Ectodermal cell (in vitro differentiated cells): ENCODE results near the gene OR51B2.

Experiments used
- H3K27ac ChIP-seq: 2 replicates; pipeline ENCODE4 v1.7.0; 2013; ENCODE audit warnings: mild to moderate bottlenecking, low read depth, low read length; ENCODE audit not compliant: insufficient read depth, poor library complexity, severe bottlenecking
- H3K27me3 ChIP-seq: 2 replicates; pipeline ENCODE4 v1.7.0; 2013; ENCODE audit warnings: mild to moderate bottlenecking, low read length; ENCODE audit not compliant: insufficient read depth, control insufficient read depth, poor library complexity, severe bottlenecking
- H3K36me3 ChIP-seq: one replicate; pipeline ENCODE4 v1.7.0; 2013; ENCODE audit warnings: low read length; ENCODE audit not compliant: control insufficient read depth, insufficient read depth
- H3K4me1 ChIP-seq: one replicate; pipeline ENCODE4 v1.7.0; 2013; ENCODE audit warnings: low read length; ENCODE audit not compliant: control insufficient read depth, insufficient read depth
- H3K4me3 ChIP-seq: 2 replicates; pipeline ENCODE4 v1.7.0; 2013; ENCODE audit warnings: low read depth, low read length, control low read depth; ENCODE audit not compliant: insufficient read depth
- H3K9me3 ChIP-seq: 2 replicates; pipeline ENCODE4 v1.7.0; 2013; ENCODE audit warnings: mild to moderate bottlenecking, low read length, moderate library complexity; ENCODE audit not compliant: control insufficient read depth
- WGBS, 2 experiments: methylation state at CpG; one replicate each; pipeline ENCODE4 v1.1.7; 2013; ENCODE audit warnings: missing lambda C conversion rate in 2 of 2; 5-methylcytosine and 5-hydroxymethylcytosine counted together

The OR51B2 gene

GRCh38 chr11:5293028-5293427 is 31.1 kb downstream of the OR51B2 start:
- no peak overlapping the region for H3K27ac ChIP-seq
- no peaks in the 10 kb centered on the region for H3K9me3 ChIP-seq
- H3K4me1 ChIP-seq: no peaks in the 10 kb centered on the region
- H3K4me3 ChIP-seq: no peak overlapping the region
- 93 to 96% methylated on average over 8 of the region's 8 CpGs for WGBS, 2 experiments
- no peaks in the 10 kb centered on the region for H3K36me3 ChIP-seq
- H3K27me3 ChIP-seq: no peaks in the 10 kb centered on the region

DNA sequence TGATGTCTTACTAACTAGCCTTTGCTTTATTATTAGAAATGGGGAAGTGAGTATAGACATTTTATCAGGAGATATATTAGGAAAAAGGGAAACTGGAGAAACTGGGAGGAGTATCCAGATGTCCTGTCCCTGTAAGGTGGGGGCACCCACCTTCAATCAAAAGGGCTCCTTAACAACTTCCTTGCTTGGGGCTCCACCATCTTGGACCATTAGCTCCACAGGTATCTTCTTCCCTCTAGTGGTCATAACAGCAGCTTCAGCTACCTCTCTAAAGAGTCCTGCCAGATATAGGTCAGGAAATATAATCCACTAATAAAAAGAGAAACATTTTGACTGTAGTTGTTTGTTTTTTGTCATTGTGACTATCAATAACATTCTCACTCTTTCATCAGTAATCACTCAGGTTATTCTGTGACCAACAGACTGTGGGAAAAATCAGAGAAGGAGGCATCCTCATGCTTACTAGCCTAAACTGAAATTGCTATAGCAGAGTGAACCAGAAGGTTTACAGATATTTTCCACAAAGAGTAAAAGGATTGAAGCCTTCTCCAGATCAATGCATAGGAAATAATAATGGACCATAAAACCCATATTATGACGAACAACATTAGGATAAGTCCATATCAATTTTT is 32.8 kb downstream of the OR51B2 start:
- Histone ChIP-seq H3K4me3 (no peak overlapping the region), H3K4me1 (no peaks in the 10 kb centered on the region), H3K36me3 (no peaks in the 10 kb centered on the region), H3K9me3 (no peaks in the 10 kb centered on the region), H3K27ac (no peak overlapping the region), H3K27me3 (no peaks in the 10 kb centered on the region)
- 100% methylated on average over 1 of the region's 1 CpG; no CpG with 5 or more reads in 1 of the 2 experiments for WGBS, 2 experiments

GRCh38 chr11:5290106-5290505 is 34.0 kb downstream of the OR51B2 start:
- Histone ChIP-seq H3K4me3 (no peak overlapping the region), H3K4me1 (no peaks in the 10 kb centered on the region), H3K27me3 (no peaks in the 10 kb centered on the region), H3K27ac (no peak overlapping the region), H3K9me3 (no peaks in the 10 kb centered on the region), H3K36me3 (no peaks in the 10 kb centered on the region)
- 100% methylated on average over 1 of the region's 1 CpG; no CpG with 5 or more reads in 1 of the 2 experiments for WGBS, 2 experiments

DNA sequence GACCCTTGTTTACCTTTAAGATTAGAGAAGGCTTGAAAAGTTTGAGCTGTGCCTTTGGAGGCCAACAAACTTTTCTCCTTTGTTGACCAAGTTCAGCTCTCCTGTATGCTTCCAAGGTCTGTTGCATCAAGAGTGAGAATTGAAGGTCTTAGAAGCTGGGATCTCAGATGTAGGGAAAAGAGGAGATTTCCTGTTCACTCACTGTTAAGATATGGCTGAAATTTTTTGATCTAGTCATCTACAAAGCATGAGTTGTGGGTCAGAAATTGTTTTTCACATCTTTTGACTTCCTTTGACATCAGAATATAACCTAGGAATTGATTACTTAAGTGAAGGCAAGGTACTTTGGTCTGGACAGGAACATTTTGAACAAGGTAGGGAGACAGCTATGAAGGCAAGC is 34.4 kb downstream of the OR51B2 start:
- H3K4me1 ChIP-seq: no peaks in the 10 kb centered on the region
- H3K9me3 ChIP-seq: no peaks in the 10 kb centered on the region
- H3K4me3 ChIP-seq: no peak overlapping the region
- H3K27me3 ChIP-seq: no peaks in the 10 kb centered on the region
- no peaks in the 10 kb centered on the region for H3K36me3 ChIP-seq
- H3K27ac ChIP-seq: no peak overlapping the region

- 94 to 95% methylated on average over 6 of the region's 6 CpGs for WGBS, 2 experiments
- Histone ChIP-seq H3K4me3 (no peak overlapping the region), H3K27me3 (no peaks in the 10 kb centered on the region), H3K36me3 (no peaks in the 10 kb centered on the region), H3K4me1 (no peaks in the 10 kb centered on the region), H3K9me3 (no peaks in the 10 kb centered on the region), H3K27ac (no peak overlapping the region)
Observed at GRCh38 chr11:5288906-5289550, 35.1 kb downstream of the OR51B2 start.

DNA sequence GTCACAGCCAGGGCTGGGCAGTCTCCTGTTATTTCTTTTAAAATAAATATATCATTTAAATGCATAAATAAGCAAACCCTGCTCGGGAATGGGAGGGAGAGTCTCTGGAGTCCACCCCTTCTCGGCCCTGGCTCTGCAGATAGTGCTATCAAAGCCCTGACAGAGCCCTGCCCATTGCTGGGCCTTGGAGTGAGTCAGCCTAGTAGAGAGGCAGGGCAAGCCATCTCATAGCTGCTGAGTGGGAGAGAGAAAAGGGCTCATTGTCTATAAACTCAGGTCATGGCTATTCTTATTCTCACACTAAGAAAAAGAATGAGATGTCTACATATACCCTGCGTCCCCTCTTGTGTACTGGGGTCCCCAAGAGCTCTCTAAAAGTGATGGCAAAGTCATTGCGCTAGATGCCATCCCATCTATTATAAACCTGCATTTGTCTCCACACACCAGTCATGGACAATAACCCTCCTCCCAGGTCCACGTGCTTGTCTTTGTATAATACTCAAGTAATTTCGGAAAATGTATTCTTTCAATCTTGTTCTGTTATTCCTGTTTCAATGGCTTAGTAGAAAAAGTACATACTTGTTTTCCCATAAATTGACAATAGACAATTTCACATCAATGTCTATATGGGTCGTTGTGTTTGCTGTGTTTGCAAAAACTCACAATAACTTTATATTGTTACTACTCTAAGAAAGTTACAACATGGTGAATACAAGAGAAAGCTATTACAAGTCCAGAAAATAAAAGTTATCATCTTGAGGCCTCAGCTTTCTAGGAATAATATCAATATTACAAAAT is 35.8 kb downstream of the OR51B2 start:
- H3K4me1 ChIP-seq: no peaks in the 10 kb centered on the region
- no peaks in the 10 kb centered on the region for H3K27me3 ChIP-seq
- WGBS, 2 experiments: 86 to 88% methylated on average over 6 to 7 of the region's 7 CpGs
- H3K36me3 ChIP-seq: no peaks in the 10 kb centered on the region
- H3K4me3 ChIP-seq: no peak overlapping the region
- H3K27ac ChIP-seq: no peak overlapping the region
- H3K9me3 ChIP-seq: no peaks in the 10 kb centered on the region

DNA sequence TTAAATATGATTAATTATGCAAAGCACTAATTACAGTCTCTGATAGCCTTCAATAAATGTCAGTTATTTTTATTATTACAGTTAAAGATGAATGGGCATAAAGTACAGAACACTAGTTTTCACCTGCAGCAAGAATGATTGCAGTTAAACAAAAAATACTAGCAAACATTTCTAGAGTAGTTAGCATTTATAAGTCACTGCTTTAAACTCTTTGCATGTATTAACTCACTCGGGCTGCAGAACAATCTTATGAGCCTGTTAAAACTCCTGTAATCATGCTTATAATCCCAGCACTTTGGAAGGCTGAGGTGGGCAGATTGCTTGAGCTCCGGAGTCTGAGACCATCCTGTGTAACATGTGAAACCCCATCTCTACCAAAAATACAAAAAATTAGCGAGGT is 37.2 kb downstream of the OR51B2 start:
- Histone ChIP-seq H3K36me3 (no peaks in the 10 kb centered on the region), H3K27me3 (no peaks in the 10 kb centered on the region), H3K27ac (no peak overlapping the region), H3K4me1 (no peaks in the 10 kb centered on the region), H3K4me3 (no peak overlapping the region), H3K9me3 (no peaks in the 10 kb centered on the region)
- 89 to 92% methylated on average over 3 of the region's 3 CpGs for WGBS, 2 experiments

GRCh38 chr11:5286351-5286750 is 37.7 kb downstream of the OR51B2 start:
- Histone ChIP-seq H3K9me3 (no peaks in the 10 kb centered on the region), H3K4me3 (no peak overlapping the region), H3K4me1 (no peaks in the 10 kb centered on the region), H3K27ac (no peak overlapping the region), H3K36me3 (no peaks in the 10 kb centered on the region), H3K27me3 (no peaks in the 10 kb centered on the region)
- WGBS, 2 experiments: 90 to 95% methylated on average over 1 of the region's 1 CpG

- no peak overlapping the region for H3K4me3 ChIP-seq
- no peak overlapping the region for H3K27ac ChIP-seq
- H3K36me3 ChIP-seq: no peaks in the 10 kb centered on the region
- H3K27me3 ChIP-seq: no peaks in the 10 kb centered on the region
- 90 to 92% methylated on average over 4 of the region's 4 CpGs for WGBS, 2 experiments
- peaks cover under 1% of the 10 kb centered on the region for H3K4me1 ChIP-seq
- no peaks in the 10 kb centered on the region for H3K9me3 ChIP-seq
Observed at GRCh38 chr11:5285703-5286340, 38.3 kb downstream of the OR51B2 start.

- H3K27me3 ChIP-seq: no peaks in the 10 kb centered on the region
- H3K4me1 ChIP-seq: peaks cover 4% of the 10 kb centered on the region
- no peak overlapping the region for H3K4me3 ChIP-seq
- H3K27ac ChIP-seq: no peak overlapping the region
- 92 to 93% methylated on average over 2 of the region's 2 CpGs for WGBS, 2 experiments
- no peaks in the 10 kb centered on the region for H3K36me3 ChIP-seq
- no peaks in the 10 kb centered on the region for H3K9me3 ChIP-seq
Observed at GRCh38 chr11:5284637-5285036, 39.5 kb downstream of the OR51B2 start.
